Stimulated activated CD4-positive, alpha-beta T cell treated with anti-CD3 and anti-CD28 coated beads, TNF-alpha, amount 100 ng/mL, for 24 hours (primary cell): ENCODE data around the gene GDPD4.

ENCODE experiments used
- DNase-seq, 3 experiments: peaks; one replicate each; pipeline ENCODE4 v3.0.0-alpha.2; 2020; ENCODE audit warnings: low read depth in 3 of 3

Gene GDPD4, protein sequence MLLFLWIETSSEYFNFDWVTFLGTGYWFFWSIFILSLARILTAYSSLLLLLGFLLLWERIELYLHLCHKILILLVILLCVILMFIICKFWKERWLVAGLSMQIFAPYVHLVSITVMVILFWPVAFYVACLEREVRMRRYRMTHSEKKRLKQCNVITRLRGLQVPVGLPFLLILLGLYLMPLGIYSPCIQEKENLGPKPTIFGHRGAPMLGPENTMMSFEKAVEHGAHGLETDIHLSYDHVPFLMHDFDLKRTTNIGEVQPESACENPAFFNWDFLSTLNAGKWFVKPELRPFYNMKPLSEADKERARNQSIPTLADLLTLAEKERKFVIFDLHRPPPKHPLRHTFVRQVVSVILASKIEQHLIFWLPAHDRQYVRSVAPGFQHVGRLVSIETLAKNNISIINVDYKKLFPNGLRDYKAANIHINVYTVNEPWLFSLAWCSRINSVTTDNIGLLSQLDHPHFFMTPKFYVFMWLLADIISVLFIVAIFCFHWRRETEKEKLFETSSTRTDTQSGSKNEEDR

DNA sequence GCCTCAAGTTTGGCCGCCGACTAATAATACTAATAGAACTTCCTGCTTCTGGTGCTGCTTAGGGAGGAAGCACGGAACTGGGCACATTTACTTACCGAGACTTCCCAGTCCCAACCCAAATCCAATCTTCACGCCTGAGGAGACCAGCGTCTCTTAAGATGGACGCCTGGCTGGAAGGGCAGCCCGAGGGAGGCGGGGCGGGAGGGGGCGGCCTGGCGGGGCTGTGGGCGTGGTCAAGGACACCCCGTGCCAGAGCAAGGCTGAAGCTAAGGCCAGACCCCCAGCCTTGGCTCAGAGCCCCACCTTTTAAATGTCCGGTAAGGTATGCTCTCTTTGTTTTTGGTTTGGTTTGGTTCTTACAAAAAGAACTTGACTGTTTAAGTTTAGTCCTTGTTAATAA is at the start of gene GDPD4:
Gene GDPD4, minus strand, starts transcription at position 177 of the 400 bp plus-strand sequence. CDS start 16,549 bp downstream, outside the sequence.
- DNase-seq = no peak

DNA sequence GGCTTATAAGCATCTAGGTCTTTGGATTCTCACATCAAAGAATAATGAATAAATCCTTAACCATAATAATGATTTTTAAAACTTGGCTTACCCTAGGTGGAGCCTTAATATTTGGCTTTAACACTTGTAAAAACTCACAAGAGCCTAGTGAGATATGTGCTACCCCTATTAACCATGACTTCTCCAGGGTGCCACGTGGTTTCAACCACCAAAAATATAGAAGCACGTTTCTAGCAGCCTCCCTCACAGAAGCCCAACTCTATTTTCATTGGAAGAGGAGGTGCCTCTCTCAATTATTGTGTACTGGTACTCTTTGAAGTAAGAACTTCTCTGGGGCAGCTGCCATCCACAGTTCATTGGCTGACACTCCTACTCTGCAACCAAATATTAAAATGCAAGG is 46.5 kb upstream of the GDPD4 start:
- DNase-seq = no peak

DNA sequence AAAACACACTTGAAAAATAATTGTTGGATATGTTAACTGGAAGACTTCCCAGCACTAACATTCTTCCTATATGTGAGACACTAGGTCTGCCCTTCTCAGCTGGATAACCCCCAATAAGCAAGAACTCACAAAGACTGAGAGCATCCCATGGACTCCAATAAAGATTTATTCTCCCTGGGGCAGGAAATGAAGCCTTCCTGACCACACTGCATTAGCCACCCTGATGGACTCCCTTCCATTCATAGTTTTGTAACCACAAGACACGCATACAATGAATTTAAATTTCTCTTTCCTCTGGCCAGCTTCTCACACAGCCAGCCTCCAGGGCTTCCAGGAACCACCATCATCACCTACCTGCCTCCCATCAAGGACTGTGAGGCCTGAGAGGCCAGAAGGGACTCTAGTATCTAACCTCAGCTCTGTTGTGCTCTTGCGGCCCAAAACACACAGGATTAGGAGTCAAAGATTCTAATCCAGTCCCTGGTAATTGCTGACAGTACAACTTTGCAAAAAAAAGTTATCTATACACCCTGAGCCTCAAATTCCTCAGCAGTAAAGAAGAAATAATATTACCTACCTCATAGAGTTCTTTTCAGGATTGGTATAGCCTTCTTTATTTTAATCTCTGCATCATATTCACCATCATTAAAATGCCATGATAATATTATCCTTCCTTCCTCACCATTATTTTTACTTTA is 45.6 kb upstream of the GDPD4 start:
- DNase-seq = no peak

DNA sequence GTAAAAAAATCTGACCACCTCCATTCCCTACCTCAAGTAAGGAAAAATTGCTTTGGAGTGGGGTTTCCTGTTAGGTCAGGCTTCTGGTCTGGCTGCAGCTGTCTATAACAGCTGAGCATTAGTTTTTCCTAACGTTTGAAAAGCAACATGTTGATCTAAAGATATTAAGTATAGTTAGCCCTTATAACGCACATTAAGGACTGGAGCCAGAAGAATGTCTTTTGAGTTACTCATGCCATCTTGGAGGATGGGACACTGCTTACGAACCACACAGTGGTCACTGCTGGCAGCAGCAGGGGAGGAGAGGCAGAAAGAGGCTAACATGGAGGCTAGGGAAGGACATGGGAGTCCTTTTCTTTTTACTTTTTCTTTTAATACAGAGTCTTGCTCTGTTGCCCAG is 44.1 kb upstream of the GDPD4 start:
- DNase-seq = no peak

DNA sequence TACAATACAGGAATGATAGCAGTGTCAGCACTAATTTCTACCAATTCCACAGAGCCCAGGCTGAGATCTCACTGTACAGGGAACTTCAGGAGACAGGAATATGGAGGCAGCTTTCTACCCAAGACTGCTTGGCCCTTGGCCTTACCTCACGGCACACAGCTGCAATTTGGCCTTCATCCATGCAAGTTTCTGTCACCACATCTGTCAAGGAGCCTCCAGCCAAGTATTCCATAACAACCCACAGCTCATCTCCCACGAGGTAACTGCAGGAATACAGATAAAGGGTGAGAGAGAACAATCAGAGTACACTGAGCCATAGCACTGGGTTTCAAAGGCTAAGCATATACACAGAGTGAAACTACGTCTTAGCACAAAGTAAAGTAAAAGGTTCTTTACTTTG is 39.0 kb upstream of the GDPD4 start:
- no peak for DNase-seq

DNA sequence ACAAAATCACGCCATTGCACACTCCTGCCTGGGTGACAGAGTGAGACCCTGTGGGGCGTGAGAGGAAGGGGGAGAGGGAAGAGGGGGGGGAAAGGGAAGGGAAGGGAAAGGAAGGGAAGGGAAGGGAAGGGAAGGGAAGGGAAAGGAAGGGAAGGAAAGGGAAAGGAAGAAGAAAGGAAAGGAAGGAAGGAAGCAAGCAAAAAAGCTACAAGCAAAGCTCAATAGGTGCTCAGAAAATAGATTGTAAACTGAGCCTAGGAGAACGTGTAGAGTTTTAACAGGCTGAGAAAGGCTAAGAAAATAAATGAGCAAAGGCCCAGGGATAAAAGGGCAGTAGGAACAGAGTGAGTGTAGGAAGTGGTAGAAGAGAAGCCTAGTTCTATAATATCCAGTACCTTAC is 30.8 kb upstream of the GDPD4 start:
- DNase-seq = no peak

DNA sequence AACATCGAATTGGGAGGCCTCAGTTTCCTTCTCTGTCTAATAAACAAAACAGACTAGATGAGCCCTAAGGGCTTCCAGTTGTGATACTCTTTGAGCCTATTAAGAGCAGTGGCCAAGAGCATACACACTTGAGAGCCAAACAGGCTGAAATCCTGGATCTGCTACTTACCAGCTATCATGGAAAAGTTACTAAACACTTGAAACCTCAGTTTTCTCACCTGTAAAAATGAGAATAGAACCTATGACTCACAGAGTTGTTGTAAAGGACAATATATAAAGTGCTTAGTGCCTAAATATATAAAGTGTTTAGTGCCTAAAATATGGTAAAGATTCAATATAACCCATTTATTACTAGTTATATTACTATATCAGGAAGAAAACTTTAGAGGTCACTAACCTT is 23.7 kb upstream of the GDPD4 start:
- no peak for DNase-seq

DNA sequence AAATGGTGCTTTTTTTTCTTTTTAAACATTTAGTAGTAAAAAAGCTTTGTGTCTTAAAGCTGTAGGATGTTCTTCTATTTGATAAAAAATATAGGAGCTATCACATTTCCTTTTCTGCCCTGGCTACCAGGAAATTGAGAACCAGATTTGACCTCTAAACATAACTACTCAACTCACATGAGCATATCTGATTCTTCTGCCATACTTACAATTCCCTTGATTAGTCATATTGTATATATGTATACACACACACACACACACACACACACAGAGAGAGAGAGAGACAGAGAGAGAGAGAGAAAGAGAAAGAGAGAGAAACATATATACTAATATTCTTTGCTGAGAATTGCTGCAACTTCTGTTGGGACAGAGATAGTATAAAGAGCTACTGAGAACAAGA is 23.0 kb upstream of the GDPD4 start:
- no peak for DNase-seq

DNA sequence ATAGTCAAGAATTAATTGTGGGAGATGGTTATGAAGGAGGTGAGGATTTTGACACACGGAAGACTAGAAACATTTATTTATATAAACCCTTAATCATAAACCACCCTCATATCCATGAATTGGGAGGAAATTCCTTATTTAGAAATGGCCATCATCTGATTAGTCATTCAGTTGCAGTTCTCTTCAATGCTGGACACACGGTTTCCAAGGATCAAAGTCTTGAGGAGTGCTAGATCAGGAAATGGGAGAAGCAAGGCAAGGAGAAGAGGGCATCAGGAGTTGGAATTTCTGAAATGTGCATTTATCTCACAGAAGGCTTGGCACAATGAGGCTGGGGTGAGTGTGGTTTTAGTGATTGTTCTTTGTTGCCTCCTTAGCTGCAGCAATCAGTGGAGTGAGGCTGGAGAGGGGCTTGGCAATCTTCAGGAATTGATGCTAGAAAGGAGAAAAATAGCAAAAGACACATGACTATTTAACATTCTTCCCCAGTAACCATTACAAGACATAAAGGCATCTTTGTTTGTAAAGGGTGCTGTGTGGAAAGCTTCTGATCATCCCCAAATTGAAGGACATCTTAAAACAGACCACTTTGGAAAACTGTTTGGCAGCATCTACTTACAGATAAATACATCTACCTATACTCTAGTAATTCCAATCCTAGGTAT is 21.6 kb upstream of the GDPD4 start:
- no peak for DNase-seq

DNA sequence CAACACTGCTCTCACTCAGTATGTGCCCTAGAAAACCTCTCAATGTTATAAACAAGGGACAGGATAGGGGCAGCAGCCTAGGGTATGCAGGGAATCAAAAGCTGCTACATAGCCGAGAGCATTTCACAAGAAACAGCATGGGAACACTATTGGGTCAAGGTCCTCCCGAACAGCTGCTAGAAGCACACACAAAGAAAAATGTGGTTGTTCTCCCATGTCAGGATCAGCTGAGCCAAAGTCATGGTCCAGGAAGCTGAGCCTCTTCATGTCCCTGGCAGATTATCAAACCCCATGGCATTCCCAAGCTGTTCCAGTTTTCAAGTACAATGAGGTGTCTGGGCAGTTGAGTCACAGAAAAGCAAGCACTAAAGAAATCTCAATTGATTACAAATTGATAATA is 21.0 kb upstream of the GDPD4 start:
- no peak for DNase-seq

DNA sequence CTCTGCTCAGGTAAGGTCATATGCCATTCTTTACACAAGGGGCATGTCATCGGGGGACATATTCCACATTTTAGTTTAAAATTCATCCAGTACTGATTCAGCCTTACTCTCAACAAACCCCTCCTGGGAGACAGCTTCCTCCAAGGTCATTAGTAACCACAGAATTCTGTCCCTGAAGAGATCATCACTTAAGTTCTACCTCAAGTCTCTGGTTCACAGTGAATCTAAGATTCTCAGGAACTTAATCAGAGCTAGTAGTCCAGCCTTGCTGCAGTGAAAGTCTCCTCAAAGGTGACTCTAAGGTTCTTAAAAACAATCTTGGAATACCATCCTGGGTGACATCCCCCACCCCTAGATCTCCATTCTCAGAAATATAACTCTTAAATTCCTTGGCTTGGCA is 18.9 kb upstream of the GDPD4 start:
- DNase-seq = no peak

DNA sequence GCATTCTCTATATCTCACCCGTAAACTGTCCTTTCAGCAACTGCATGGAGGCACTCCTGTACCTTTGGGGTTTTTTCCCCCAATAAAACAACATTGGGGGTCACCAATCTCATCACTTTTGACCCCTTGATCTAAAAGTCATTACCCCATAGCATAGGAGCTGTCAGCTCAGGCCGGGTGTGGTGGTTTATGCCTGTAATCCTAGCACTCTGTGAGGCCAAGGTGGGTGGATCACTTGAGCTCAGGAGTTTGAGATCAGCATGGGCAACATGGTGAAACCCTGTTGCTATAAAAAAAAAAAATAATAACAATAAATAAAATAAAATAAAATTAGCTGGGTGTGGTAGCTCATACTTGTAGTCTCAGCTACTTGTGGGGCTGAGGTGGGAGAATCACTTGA is 17.1 kb upstream of the GDPD4 start:
- DNase-seq = no peak

DNA sequence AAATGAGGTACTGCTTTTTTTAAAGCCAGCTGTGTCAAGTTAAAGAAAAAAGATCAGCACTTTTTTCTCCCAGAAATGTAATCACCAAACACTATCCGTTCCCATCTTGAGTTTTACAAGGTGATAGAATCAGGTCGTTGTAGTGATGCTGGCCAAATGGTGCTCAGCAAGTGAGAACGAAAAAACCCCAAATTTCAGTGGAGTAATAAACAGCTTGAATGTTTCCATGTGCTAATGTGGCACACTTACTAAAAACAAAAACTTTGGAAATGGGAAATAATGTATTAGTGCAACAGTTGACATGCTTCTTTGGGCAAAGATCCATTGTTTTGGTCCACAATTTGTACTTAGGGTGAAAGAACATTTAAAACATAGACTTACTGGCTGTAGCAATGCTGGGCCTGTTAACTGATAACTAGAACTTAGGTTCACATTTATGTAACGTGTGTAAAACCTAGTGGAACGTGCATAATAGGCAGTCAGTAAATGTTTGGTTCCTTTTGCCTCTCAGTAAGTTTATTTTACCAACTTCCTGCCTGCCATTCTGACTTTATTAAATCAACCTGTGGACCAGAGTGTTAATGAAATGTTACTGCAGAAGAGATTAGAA is 15.4 kb upstream of the GDPD4 start:
- no peak for DNase-seq

DNA sequence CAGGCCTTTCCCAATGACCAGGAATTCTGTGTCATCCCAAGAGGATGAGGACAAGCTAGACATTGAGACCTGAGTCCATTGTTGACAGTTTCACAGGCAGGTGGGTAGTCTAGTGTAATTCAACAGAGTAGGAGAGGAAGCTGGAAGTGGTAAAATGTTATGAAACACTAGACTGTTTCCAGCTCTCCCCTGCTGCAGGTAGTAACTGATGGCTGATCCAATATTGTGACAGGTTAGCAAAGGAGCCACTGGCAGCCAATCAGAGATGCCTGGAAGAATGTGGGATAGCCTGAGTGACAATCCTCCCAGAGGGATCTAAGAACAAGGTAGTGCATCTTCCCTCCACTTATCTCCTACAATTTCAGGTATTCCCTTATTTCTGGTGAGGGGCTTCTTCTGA is 10.6 kb upstream of the GDPD4 start:
- DNase-seq = no peak

DNA sequence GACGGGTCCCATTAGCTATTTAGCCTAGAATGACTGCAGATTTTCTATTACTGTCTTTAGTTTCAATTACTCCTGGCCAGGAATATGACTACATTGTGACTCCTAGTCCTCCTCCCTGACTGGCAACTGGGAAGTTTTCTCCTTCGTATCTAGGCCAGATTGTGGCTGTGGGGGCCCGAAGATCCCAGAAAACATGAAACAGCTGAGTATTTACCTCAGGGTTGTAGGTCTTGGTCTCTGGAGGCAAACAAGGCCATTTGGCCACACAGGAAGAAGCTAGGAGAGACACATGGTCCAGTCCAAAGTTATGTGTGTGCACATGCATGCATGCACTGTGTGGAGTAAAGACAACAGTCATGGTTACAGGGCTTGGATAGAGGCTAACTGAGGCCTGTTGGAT is 10.2 kb upstream of the GDPD4 start:
- DNase-seq = no peak

DNA sequence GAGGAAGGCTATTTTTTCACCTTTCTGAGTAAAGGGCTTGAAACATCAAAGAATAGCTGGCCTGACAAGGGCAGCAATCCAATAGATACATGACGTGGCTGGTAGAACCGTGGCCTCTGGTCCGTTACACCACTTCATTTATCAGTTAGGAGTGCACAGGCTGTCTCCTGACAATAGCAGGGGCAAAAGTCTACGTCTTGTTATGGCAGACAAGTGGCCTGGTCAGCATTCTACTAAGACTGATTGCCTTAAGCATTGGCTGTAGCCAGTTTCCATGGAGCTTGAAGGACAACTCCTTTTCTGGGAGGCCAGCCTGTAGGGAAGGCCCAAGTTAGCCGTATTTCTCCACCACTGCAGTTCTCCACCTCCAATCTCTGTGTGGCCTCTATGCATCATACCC is 9.2 kb upstream of the GDPD4 start:
- DNase-seq = no peak

DNA sequence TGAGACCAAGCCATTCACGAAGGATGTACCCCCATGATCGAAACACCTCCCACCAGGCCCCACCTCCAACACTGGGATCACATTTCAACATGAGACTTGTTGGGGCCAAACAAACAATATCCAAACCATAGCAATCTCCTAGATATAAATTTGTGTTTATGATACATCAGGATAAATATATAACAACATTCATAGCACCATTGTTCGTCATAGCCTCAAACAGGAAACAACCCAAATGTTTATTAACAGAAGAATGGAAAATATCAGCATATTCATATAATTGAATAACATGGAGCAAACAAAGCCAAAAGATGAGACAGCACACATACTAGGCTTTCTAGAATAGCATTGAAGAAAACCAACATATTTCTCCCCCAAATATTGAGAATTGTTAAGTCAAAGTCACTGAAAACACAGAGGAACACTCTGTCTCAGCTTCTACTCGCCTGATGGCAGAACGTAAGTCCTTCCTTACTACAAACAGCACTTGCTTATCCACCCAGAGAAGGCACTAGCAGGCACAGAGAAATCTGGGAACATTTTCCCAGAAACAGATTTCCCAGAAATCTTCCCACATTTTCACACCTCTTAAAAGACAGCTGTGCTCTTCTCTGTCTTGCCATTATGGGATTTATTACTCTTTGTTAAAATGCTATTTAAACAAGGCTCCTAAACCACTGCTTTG is 8.1 kb upstream of the GDPD4 start:
- no peak for DNase-seq

DNA sequence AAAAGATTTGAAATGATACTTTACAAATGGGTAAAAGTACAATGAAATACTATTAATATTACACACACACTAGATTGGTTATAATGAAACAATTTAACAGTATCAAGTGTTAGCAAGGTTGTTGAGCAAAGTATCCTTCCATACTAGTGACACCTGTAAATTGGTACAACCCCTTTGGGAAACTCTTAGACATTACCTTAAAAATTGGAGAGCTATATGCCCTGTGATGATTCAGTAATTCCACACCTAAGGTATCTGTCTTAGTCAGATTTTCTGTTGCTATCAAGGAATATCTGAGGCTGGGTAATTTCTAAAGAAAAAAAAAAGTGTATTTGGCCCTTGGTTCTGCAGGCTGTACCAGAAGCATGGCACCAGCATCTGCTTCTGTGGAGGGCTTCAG is 7.4 kb upstream of the GDPD4 start:
- DNase-seq = no peak

DNA sequence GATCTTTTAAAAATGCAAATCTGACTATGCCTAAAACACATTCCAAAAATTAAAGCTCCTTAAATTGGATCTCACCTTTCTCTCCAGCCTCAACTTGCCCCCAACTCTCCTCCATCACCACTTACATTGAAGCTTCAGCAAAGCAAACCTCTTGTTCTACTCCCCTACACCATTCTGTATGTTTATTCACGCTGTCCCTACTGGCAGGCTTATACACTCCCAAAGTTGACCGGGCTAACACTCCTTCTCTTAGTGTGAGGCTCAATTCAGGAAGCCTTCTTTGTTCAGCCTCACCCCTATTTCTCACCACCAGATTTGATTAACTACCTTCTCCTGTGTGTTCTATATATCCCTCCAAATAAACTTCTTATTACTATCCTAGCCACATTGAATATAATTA is 1.8 kb upstream of the GDPD4 start:
- DNase-seq = no peak

DNA sequence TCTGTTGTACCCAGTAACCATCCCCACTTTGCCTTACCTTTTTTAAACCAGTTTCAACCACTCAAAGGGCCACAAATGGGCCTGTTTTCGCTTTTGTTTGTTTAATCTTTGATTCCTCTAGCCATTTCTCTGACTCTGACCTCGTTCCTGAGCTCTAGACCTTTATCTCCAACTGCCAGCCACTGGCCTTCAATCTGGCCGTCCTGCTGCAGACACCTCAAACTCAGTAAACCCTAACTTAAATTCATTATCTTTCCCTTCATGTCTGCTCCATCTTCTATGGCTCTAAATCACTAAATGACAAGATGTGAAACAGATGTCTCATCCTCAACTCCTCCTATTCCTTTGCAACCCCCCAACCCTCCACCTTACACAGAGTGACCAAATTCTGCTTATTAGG is 1.3 kb upstream of the GDPD4 start:
- DNase-seq = no peak

DNA sequence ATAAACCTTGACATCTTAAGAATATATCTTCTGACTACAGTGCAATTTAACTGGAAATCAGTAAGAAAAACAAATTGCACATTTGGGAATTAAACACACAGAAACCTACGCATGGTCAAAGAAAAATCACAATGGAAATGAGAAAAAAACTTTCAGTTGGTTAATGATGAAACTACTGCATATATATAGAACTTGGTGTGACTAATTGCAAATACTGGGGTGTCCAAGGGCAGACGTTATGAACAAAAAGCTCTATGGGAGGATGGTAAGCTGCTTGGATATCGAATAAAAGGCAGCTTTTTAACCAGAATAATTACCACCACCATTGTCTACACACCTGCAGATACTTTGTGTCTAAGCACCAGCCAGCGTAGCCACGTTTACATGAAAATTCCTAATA is 791 bp downstream of the GDPD4 start:
- no peak for DNase-seq

DNA sequence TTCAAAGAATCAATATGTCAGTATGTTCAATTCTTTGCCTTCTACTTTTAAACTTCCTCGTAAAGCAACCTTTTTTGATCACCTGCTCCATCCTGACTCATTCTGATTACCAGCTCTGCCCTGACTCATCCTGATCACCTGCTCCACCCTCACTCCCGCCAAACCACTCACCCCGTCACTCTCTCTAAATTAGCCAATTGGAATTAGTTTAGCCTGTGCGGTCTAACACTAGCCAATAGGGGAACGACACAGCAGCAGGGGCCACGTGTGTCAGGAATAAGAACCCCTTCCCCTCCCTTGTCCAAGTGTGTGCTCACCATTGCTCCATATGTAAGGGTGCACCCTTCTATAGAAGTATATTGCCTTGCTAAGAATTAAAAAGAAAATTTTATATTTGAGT is 1.5 kb downstream of the GDPD4 start:
- peak in 1 of 3 experiments; percentile 7 for DNase-seq
